CD14-positive monocyte (primary cell): ENCODE measurements around the gene AFAP1L1. TPM values are rescaled to one million over a fixed set of nuclear protein-coding genes. Genes with fewer than 3 reads are reported as not detected.
"Not testable (repeated sequence)": the region's sequence is repeated elsewhere in the genome, so short reads cannot be mapped to it uniquely, and the experiment has no call there.

Experiments used
- DNase-seq, 3 donors: peaks; one replicate each; pipeline ENCODE4 v3.0.0-alpha.2; 2011 to 2022
- H2AFZ ChIP-seq: 2 replicates; pipeline ENCODE4 v1.6.0; 2012; ENCODE audit warnings: mild to moderate bottlenecking, low read depth, low read length, inconsistent platforms; ENCODE audit not compliant: insufficient read depth, poor library complexity, severe bottlenecking
- H3K27ac ChIP-seq, 2 donors: 1 replicate in 1 of 2; 2 replicates in 1 of 2; pipeline ENCODE4 v1.5.1; 2012 to 2013; ENCODE audit warnings: low read length in 2 of 2, control low read depth in 1 of 2, inconsistent platforms in 1 of 2, low read depth in 1 of 2, mild to moderate bottlenecking in 1 of 2
- H3K27me3 ChIP-seq, 2 donors: one replicate each; pipeline versions ENCODE4 v1.6.0 to v1.6.1; 2011 to 2013; ENCODE audit warnings: low read length in 2 of 2; ENCODE audit not compliant: control insufficient read depth in 2 of 2, insufficient read depth in 2 of 2
- H3K36me3 ChIP-seq, 2 donors: replicated peaks in 1 of 2; 1 replicate in 1 of 2; 2 replicates in 1 of 2; pipeline versions ENCODE4 v1.5.1 to v1.6.1; 2012 to 2013; ENCODE audit warnings: low read length in 2 of 2, control low read depth in 1 of 2, inconsistent platforms in 1 of 2, mild to moderate bottlenecking in 1 of 2; ENCODE audit not compliant: insufficient read depth in 2 of 2, control insufficient read depth in 1 of 2
- H3K4me1 ChIP-seq, 2 donors: 1 replicate in 1 of 2; 2 replicates in 1 of 2; pipeline versions ENCODE4 v1.5.1 to v1.6.1; 2012 to 2013; ENCODE audit warnings: low read length in 2 of 2, control low read depth in 1 of 2, inconsistent platforms in 1 of 2, mild to moderate bottlenecking in 1 of 2, moderate library complexity in 1 of 2; ENCODE audit not compliant: insufficient read depth in 2 of 2, control insufficient read depth in 1 of 2
- H3K4me2 ChIP-seq: replicated peaks from 2 replicates; pipeline ENCODE3; 2012; ENCODE audit warnings: low read length, moderate library complexity, mild to moderate bottlenecking; ENCODE audit not compliant: poor library complexity, severe bottlenecking; ENCODE audit errors: extremely low read depth
- H3K4me3 ChIP-seq, 3 experiments: fragments of 200-600 bp in 1 of 3; sonication (generic) in 1 of 3; replicated peaks in 1 of 3; 1 replicate in 2 of 3; 2 replicates in 1 of 3; pipeline ENCODE4 v1.5.1; 2011 to 2013; ENCODE audit warnings: low read length in 3 of 3, mild to moderate bottlenecking in 3 of 3, control low read depth in 2 of 3, low read depth in 2 of 3, inconsistent platforms in 1 of 3, moderate library complexity in 1 of 3
- H3K79me2 ChIP-seq: 2 replicates; pipeline ENCODE4 v1.6.0; 2012; ENCODE audit warnings: mild to moderate bottlenecking, control low read depth, inconsistent platforms, low read length, moderate library complexity; ENCODE audit not compliant: insufficient read depth
- H3K9ac ChIP-seq: 2 replicates; pipeline ENCODE4 v1.6.0; 2017; ENCODE audit warnings: low read length, mild to moderate bottlenecking; ENCODE audit not compliant: insufficient read depth, poor library complexity, severe bottlenecking
- H3K9me3 ChIP-seq, 2 donors: replicated peaks in 1 of 2; 1 replicate in 1 of 2; 2 replicates in 1 of 2; pipeline versions ENCODE4 v1.5.1 to v1.6.1; 2012 to 2013; ENCODE audit warnings: low read length in 2 of 2, control low read depth in 1 of 2; ENCODE audit not compliant: control insufficient read depth in 1 of 2, insufficient read depth in 1 of 2
- H4K20me1 ChIP-seq: 2 replicates; pipeline ENCODE4 v1.6.0; 2012; ENCODE audit warnings: mild to moderate bottlenecking, low read length, control low read depth, moderate library complexity; ENCODE audit not compliant: insufficient read depth
- H3K27ac Mint-ChIP-seq, 7 donors: one replicate each; pipeline ENCODE4 v1.8.0; 2020; ENCODE audit warnings: mild to moderate bottlenecking in 7 of 7, mixed read lengths in 7 of 7, moderate library complexity in 6 of 7, inconsistent platforms in 2 of 7
- H3K27me3 Mint-ChIP-seq, 3 donors: one replicate each; pipeline ENCODE4 v1.8.0; 2021 to 2022; ENCODE audit warnings: low read depth in 3 of 3, mild to moderate bottlenecking in 3 of 3, mixed read lengths in 3 of 3, moderate library complexity in 3 of 3, inconsistent platforms in 1 of 3
- H3K36me3 Mint-ChIP-seq, 2 donors: one replicate each; pipeline ENCODE4 v1.8.0; 2020; ENCODE audit warnings: mixed read lengths in 2 of 2, inconsistent platforms in 1 of 2, mild to moderate bottlenecking in 1 of 2
- H3K4me1 Mint-ChIP-seq: one replicate; pipeline ENCODE4 v1.8.0; 2020; ENCODE audit warnings: mild to moderate bottlenecking, mixed read lengths
- H3K4me3 Mint-ChIP-seq, 2 donors: one replicate each; pipeline ENCODE4 v1.8.0; 2020; ENCODE audit warnings: mild to moderate bottlenecking in 2 of 2, mixed read lengths in 2 of 2, moderate library complexity in 1 of 2
- H3K9me3 Mint-ChIP-seq, 7 donors: one replicate each; pipeline ENCODE4 v1.8.0; 2020 to 2022; ENCODE audit warnings: mixed read lengths in 7 of 7, mild to moderate bottlenecking in 6 of 7, moderate library complexity in 6 of 7, inconsistent platforms in 2 of 7
- CTCF ChIP-seq: fragments of 200-600 bp; IDR thresholded peaks from one replicate; pipeline ENCODE4 v1.8.0; 2022; ENCODE audit warnings: antibody characterized with exemption, mild to moderate bottlenecking
- WGBS: methylation state at CpG from one replicate; pipeline ENCODE4 v1.1.5; 2013; ENCODE audit warnings: missing lambda C conversion rate; ENCODE audit not compliant: insufficient coverage; 5-methylcytosine and 5-hydroxymethylcytosine counted together
- intact Hi-C, 2 donors: fragments of 100-400 bp; cut with micrococcal nuclease; formaldehyde crosslinking; loops; one replicate each; pipeline versions ENCODE4 v1.15.0 to v1.15.1; 2023
- polyA plus RNA-seq, 3 donors: library from polyadenylated mRNA; depleted of rRNA in 1 of 3; unstranded in 2 of 3; stranded (reverse) in 1 of 3; fragments of 300-500 nt in 2 of 3; fragments of >200 nt in 1 of 3; fragmentation: Illumina TruSeq in 2 of 3; gene quantifications; 1 replicate in 2 of 3; 2 replicates in 1 of 3; pipeline ENCODE4 v1.2.3, GENCODE V29; 2012 to 2021

AFAP1L1 gene
- polyA plus RNA-seq, 3 donors: not detected

DNA sequence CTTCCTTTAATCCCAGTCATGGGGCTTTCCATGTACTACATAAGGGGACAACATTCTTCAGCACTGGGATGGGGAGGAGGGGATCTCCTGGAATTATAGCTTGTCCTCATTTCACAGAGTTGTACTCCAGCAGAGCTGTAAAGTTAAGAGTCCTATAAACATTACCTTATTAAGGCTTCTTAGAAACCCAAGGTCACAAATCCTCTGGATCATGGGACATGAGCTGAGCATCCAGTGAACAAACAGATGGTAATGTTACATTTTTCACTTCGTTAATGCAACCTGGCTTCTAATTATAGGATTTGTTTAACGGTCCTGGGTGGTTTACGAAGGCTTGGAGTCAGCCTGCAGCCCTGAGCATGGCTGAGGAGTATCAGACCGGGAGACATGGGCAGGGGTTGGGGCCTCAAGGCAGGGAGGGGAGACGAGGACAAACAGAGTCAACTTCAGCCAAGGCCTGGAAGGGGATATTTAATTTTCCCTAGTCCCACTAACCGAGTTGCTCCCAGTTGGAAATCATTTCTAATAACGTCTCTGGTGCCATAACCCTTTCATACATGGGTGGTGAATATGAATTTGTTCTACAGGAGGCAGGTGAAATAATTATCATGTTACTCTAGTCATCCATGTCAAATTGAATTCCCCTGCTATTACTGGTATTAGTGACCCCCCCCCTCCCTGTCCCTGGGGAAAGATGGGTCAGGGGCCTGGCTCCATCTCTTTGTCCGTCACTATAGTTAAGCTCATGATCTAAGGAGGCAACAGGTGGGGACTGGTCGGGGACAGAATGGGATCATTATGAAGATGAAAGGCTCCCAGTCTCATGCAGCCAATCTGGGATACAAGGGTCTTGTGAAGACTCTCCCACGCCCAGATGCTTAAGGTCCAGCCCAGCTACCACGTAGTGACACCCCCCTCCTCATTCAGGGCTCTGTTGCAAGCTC is 118.2 kb downstream of the AFAP1L1 start:
- H3K4me1 Mint-ChIP-seq: no peaks in the 10 kb centered on the region
- no peak overlapping the region for H3K4me3 Mint-ChIP-seq
- 90% methylated on average over 5 of the region's 11 CpGs for WGBS
- no peak overlapping the region for H3K9ac ChIP-seq
- H3K27ac ChIP-seq: no peak overlapping the region
- no peaks in the 10 kb centered on the region for H3K36me3 ChIP-seq
- H3K9me3 ChIP-seq: no peaks in the 10 kb centered on the region
- no peak for TF ChIP-seq CTCF
- no peaks in the 10 kb centered on the region for H3K9me3 Mint-ChIP-seq
- no peak for DNase-seq
- no peaks in the 10 kb centered on the region for H3K36me3 Mint-ChIP-seq
- H3K4me1 ChIP-seq: no peaks in the 10 kb centered on the region
- H3K27ac Mint-ChIP-seq: no peak overlapping the region
- H3K4me3 ChIP-seq: no peak overlapping the region
- no peak overlapping the region for H3K4me2 ChIP-seq
- H2AFZ ChIP-seq: no peak overlapping the region
- H3K27me3 ChIP-seq: no peaks in the 10 kb centered on the region
- no peaks in the 10 kb centered on the region for H3K79me2 ChIP-seq
- intact Hi-C loops: no loop called here
- H4K20me1 ChIP-seq: no peaks in the 10 kb centered on the region
- peaks cover 0 to 2% (median 0%) of the 10 kb centered on the region in 3 donors for H3K27me3 Mint-ChIP-seq

GRCh38 chr5:149391076-149391475 is 119.4 kb downstream of the AFAP1L1 start:
- WGBS: 94% methylated on average over 5 of the region's 6 CpGs
- H3K27ac ChIP-seq, H3K9me3 Mint-ChIP-seq, H3K79me2 ChIP-seq, H3K9me3 ChIP-seq, H3K4me1 ChIP-seq, H3K36me3 ChIP-seq, H3K27ac Mint-ChIP-seq, H3K36me3 Mint-ChIP-seq, H3K27me3 Mint-ChIP-seq, H3K4me1 Mint-ChIP-seq, DNase-seq, H3K27me3 ChIP-seq, H3K4me3 Mint-ChIP-seq, H3K4me3 ChIP-seq, H3K4me2 ChIP-seq, intact Hi-C loops, H2AFZ ChIP-seq, H4K20me1 ChIP-seq, H3K9ac ChIP-seq: not testable (repeated sequence)

Other genes with a start within 250 kb of the AFAP1L1 start
- gene SH3TC2, start 208.8 kb upstream of the AFAP1L1 start, polyA plus RNA-seq: under 1 TPM; 0.01 to 0.30 (median 0.14) TPM
- under 1 TPM in 2 of 3 donors, not detected in 1; 0.22 to 0.74 TPM for gene ABLIM3, start 130.4 kb upstream of the AFAP1L1 start, polyA plus RNA-seq
- gene GRPEL2, start 73.6 kb downstream of the AFAP1L1 start, polyA plus RNA-seq: 1 to 10 TPM; 1.9 to 2.7 (median 2.0) TPM
- gene PCYOX1L, start 86.2 kb downstream of the AFAP1L1 start, polyA plus RNA-seq: 10 to 100 TPM in 2 of 3 donors, 1 to 10 TPM in 1; 9.8 to 31.8 (median 13.5) TPM
- not detected for gene IL17B, start 107.4 kb downstream of the AFAP1L1 start, polyA plus RNA-seq